ENCODE measurements around the gene ALG10B.
"Not testable (repeated sequence)": the region's sequence is repeated elsewhere in the genome, so short reads cannot be mapped to it uniquely, and the experiment has no call there.

The ALG10B gene

DNA sequence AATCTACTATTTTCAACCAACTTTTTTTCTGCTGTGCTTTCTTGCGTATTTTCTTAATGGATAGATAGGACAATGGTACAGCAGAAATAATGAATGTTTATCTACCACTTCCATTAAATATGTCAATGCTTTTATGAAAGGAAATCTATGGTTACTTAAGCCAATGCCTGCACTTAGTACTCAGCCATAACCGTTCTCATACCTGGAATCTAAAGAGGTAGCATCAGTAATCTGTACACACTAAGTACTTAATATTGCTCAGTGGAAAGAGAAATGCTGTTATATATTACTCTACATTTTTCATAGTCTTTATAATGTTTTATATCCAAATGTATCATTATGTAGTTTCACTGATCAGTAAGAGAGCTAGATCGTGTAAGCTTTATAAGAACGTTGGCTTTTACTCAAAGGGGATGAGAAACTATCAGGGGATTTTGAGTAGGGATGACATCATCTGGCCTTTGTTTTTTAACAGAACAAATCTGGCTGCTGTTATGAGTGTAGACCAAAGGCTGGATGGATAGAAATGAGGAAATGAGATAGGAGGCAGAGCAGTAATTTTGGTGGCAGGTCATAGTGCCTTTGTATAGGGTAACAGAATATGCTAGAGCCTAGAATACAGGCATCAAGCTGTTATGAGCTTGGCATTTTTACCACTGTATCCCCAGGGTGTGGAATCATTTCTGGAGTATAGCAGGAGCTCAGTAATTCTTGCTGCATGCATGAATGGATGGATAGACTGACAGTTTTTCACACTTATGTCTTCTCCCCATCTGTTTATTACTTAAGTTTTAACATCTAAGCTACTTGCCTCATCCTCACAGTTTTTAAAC is 34.0 kb downstream of the ALG10B start:
- FAIRE-seq: no peak
- TF ChIP-seq POLR2A (IDR thresholded peaks at IDR 0.05; ENCODE audit: low read depth, low read length): no peak
- DNase-seq (ENCODE audit: insufficient read length, low spot score): no peak

DNA sequence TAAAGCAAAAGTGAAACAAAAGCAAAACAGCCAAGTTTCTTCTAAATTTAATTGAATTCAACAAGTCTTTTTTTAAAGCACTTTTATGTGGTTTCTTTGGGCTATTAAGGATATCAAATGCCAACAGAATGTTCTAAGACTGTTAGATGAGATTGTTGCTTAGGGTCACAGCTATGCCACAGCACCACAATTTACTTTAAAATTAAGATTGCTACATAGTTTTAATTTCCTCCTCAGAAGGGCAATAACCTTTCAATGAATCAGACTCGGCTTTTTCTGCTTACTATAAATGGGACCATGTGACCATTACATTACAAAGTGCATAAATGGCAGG is 34.6 kb downstream of the ALG10B start:
- DNase-seq (ENCODE audit: insufficient read length, low spot score); FAIRE-seq: not testable (repeated sequence)

DNA sequence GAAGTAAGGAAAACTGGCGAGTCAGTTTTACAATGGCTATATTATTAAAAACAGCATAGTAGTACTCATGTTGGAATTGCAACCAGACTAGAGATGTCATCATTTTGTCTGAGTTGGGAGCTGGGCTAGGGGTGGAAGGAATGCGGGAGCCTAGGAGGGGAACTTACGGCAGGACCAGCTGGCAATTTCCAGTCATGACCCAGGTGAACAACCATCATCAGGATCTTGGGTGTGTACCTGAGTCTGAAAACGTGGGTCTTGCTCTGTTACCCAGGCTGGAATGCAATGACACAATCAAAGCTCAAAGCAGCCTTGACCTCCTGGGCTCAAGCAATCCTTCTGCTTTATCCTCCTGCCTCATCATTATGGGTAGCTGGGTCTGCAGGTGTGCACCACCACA is 50.9 kb downstream of the ALG10B start:
- no peak for TF ChIP-seq POLR2A (IDR thresholded peaks at IDR 0.05; ENCODE audit: low read depth, low read length)
- DNase-seq (ENCODE audit: insufficient read length, low spot score) (no peak), FAIRE-seq (no peak)

DNA sequence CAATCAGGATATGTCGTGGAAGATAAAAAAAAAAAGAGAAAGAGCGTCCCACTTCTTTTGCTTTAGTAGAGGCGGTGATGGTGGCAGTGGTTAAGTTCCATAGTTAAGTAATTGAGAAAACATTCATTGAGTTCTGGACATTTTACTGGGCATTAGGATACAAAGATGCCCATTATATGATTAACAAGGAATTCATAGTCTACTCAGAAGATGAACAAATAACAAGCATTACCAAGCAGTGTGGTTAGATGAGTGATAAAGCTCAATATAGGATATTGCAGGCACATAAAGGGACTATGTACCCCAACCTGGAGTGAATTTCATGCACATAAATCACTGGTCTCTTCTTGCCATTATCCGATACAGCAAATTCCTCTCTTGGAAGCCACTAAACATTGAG is 53.7 kb downstream of the ALG10B start:
- no peak for DNase-seq (ENCODE audit: insufficient read length, low spot score)
- no peak for TF ChIP-seq POLR2A (IDR thresholded peaks at IDR 0.05; ENCODE audit: low read depth, low read length)
- FAIRE-seq: no peak

DNA sequence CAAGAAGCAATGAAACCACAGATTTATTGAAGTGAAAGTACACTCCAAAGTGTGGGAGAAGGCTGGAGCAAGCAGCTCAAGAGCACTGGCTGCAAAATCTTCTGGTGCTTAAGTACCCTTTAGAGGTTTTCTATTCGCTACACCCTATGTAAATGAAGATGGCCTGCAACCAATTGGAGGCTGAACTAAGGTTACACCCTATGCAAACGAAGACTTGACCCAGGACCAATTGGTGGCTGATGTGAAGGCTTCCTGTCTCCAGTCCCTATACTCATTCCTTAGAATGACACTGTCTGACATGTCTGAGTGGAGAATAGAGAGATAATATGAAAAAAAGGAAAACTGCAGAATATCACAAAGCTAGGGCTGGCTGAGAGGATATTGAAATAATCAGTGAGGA is 57.2 kb downstream of the ALG10B start:
- no peak for FAIRE-seq
- no peak for DNase-seq (ENCODE audit: insufficient read length, low spot score)
- TF ChIP-seq POLR2A (IDR thresholded peaks at IDR 0.05; ENCODE audit: low read depth, low read length): no peak

DNA sequence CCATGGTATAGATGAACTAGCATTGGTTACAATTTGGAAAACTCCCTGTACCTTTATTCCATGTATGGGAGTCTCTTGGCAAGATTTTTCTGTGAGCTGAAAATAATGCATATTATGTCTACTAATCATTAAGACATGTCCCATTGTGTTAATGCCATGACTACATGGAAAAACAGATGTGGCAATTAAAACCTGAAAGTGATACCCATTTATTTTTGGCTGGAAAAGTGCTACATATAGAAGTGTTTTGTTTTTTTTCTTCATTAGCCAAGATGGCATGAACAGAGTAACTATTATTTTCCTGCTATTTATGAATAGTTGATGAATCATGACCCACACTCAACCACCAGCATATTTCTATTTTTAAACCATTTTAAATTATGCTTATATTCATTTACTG is 58.2 kb downstream of the ALG10B start:
- no peak for TF ChIP-seq POLR2A (IDR thresholded peaks at IDR 0.05; ENCODE audit: low read depth, low read length)
- DNase-seq (ENCODE audit: insufficient read length, low spot score) (no peak), FAIRE-seq (no peak)

Measured in H54 (cell line).